ENCODE results near the gene NEGR1. TPM values are rescaled to one million over a fixed set of nuclear protein-coding genes. Genes with fewer than 3 reads are reported as not detected.

NEGR1 gene
- total RNA-seq, 4 donors from 2014 or later: 33.3 to 73.0 (median 54.1) TPM

- Histone ChIP-seq H3K36me3 (no peaks in the 10 kb centered on the region), H3K4me3 (no peak overlapping the region), H3K9me3 (no peaks in the 10 kb centered on the region), H3K27ac (no peak overlapping the region), H3K27me3 (no peaks in the 10 kb centered on the region), H3K4me1 (peaks cover 0 to 11% (median 2%) of the 10 kb centered on the region in 3 donors)
- 19 to 40% methylated on average over 4 of the region's 4 CpGs for WGBS, 2 donors (ENCODE audit: low coverage in 1 of 2)
- TF ChIP-seq EP300 (IDR thresholded peaks at IDR 0.05) (no peak), POLR2AphosphoS5 (IDR thresholded peaks at IDR 0.05) (no peak), POLR2A (IDR thresholded peaks at IDR 0.05) (no peak)
- no peak for ATAC-seq
Measured at GRCh38 chr1:71834601-71835441, 447.5 kb downstream of the NEGR1 start.

DNA sequence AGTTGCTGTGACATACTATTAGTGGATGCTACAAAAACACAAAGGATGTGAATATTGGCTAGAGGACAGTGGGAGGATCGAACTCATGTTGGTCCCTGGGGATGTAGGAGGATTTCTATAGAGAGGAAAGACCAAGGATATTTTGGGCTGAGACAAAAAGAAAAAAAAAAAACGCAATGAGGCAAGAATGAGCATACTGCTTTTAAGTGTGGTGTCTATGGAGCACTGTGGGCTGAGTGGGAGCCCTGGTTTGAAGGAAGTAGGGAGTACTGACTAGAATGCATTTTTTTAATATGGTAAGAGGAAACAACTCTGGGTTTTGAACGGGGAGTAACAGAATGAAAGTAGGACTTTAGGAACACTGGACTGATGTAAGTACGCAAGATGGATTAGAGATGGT is 450.7 kb downstream of the NEGR1 start:
- Histone ChIP-seq H3K4me3 (no peak overlapping the region), H3K27ac (no peak overlapping the region), H3K9me3 (no peaks in the 10 kb centered on the region), H3K4me1 (peaks cover 0 to 11% (median 2%) of the 10 kb centered on the region in 3 donors), H3K36me3 (no peaks in the 10 kb centered on the region), H3K27me3 (no peaks in the 10 kb centered on the region)
- no peak for ATAC-seq
- WGBS, 2 donors (ENCODE audit: low coverage in 1 of 2): 69 to 78% methylated on average over 2 to 4 of the region's 4 CpGs
- TF ChIP-seq, protein P1, sequence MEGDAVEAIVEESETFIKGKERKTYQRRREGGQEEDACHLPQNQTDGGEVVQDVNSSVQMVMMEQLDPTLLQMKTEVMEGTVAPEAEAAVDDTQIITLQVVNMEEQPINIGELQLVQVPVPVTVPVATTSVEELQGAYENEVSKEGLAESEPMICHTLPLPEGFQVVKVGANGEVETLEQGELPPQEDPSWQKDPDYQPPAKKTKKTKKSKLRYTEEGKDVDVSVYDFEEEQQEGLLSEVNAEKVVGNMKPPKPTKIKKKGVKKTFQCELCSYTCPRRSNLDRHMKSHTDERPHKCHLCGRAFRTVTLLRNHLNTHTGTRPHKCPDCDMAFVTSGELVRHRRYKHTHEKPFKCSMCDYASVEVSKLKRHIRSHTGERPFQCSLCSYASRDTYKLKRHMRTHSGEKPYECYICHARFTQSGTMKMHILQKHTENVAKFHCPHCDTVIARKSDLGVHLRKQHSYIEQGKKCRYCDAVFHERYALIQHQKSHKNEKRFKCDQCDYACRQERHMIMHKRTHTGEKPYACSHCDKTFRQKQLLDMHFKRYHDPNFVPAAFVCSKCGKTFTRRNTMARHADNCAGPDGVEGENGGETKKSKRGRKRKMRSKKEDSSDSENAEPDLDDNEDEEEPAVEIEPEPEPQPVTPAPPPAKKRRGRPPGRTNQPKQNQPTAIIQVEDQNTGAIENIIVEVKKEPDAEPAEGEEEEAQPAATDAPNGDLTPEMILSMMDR (IDR thresholded peaks at IDR 0.05): no peak
- TF ChIP-seq EP300 (IDR thresholded peaks at IDR 0.05) (no peak), POLR2A (IDR thresholded peaks at IDR 0.05) (no peak), POLR2AphosphoS5 (IDR thresholded peaks at IDR 0.05) (no peak)

DNA sequence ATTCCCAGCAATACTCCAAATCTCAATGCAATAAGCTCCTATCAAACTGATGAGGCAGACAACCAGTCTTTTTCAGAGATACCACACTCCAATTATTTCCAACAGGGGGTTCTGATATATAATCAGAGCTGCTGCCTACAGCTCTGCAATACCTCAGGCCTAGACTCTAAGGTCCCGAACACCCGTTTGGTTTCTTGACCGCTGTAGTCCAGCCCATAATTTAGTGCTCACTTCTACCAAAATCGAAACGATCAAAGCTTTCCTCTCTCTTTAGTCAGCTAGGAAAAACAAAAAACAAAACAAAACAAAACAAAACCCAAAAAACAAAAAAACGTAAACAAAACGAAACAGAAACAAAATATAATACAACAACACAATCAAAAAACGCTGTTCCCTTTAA is 453.0 kb downstream of the NEGR1 start:
- H3K4me1 ChIP-seq: peaks cover 0 to 3% (median 0%) of the 10 kb centered on the region in 3 donors
- 88 to 96% methylated on average over 7 to 8 of the region's 8 CpGs for WGBS, 2 donors (ENCODE audit: low coverage in 1 of 2)
- no peak overlapping the region for H3K4me3 ChIP-seq
- H3K9me3 ChIP-seq: no peaks in the 10 kb centered on the region
- TF ChIP-seq, protein P1 (IDR thresholded peaks at IDR 0.05): no peak
- TF ChIP-seq POLR2A (IDR thresholded peaks at IDR 0.05): no peak
- TF ChIP-seq EP300 (IDR thresholded peaks at IDR 0.05): no peak
- TF ChIP-seq POLR2AphosphoS5 (IDR thresholded peaks at IDR 0.05): no peak
- no peak overlapping the region for H3K27ac ChIP-seq
- no peak for ATAC-seq
- no peaks in the 10 kb centered on the region for H3K27me3 ChIP-seq
- no peaks in the 10 kb centered on the region for H3K36me3 ChIP-seq

GRCh38 chr1:71828431-71829012 is 453.8 kb downstream of the NEGR1 start:
- ATAC-seq: no peak
- TF ChIP-seq EP300 (IDR thresholded peaks at IDR 0.05): no peak
- TF ChIP-seq, protein P1 (IDR thresholded peaks at IDR 0.05): no peak
- no peak for TF ChIP-seq POLR2A (IDR thresholded peaks at IDR 0.05)
- no peak for TF ChIP-seq POLR2AphosphoS5 (IDR thresholded peaks at IDR 0.05)
- no peaks in the 10 kb centered on the region for H3K27me3 ChIP-seq
- H3K4me1 ChIP-seq: no peaks in the 10 kb centered on the region
- H3K36me3 ChIP-seq: no peaks in the 10 kb centered on the region
- no peak overlapping the region for H3K27ac ChIP-seq
- WGBS, 2 donors (ENCODE audit: low coverage in 1 of 2): 60 to 70% methylated on average over 3 of the region's 3 CpGs
- H3K4me3 ChIP-seq: no peak overlapping the region
- no peaks in the 10 kb centered on the region for H3K9me3 ChIP-seq

DNA sequence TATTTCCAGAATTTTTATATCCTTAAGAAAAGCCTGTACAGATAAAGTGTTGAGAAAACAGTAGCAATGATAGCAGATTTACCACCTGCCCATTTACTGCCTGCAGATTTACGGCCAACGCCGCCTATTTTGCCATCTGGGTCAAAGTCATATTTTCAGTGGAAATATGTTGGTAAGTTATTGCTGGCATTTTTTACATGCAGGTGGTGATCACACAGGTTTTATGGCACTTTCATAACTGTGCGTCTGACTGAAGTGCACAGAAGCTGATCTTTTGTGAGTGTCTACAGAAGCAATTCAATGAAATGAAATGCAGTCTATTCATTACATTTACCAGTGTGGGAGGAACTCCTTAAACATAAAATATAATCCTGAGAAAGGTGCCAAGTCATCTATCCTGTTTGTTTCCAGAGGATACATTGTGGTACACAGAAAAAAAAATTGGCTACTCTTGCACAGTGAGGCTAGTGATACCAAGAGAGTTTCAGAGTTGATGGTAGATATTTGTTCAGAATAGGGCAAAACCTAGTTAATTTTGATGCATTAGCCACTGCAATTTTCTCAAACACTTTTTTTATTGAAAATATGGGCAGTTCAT is 458.5 kb downstream of the NEGR1 start:
- Histone ChIP-seq H3K9me3 (no peaks in the 10 kb centered on the region), H3K27me3 (no peaks in the 10 kb centered on the region), H3K36me3 (no peaks in the 10 kb centered on the region), H3K27ac (no peak overlapping the region), H3K4me3 (no peak overlapping the region), H3K4me1 (no peaks in the 10 kb centered on the region)
- 88 to 89% methylated on average over 4 of the region's 4 CpGs for WGBS, 2 donors (ENCODE audit: low coverage in 1 of 2)
- TF ChIP-seq POLR2AphosphoS5 (IDR thresholded peaks at IDR 0.05): no peak
- TF ChIP-seq, protein P1 (IDR thresholded peaks at IDR 0.05): no peak
- TF ChIP-seq EP300 (IDR thresholded peaks at IDR 0.05): no peak
- no peak for TF ChIP-seq POLR2A (IDR thresholded peaks at IDR 0.05)
- no peak for ATAC-seq

All from gastroesophageal sphincter (tissue), 4 donors.